HG02678 (cell line): Measurements from ENCODE around the gene SMAD3.
A peak's percentile ranks its signal among the peaks of the same experiment; 100 is the strongest.
"Not testable (repeated sequence)": the region's sequence is repeated elsewhere in the genome, so short reads cannot be mapped to it uniquely, and the experiment has no call there.

Experiments
- ATAC-seq: cut with Tn5 transposase; IDR thresholded peaks from one replicate; pipeline ENCODE4 v1.9.1; 2021; ENCODE audit warnings: mild to moderate bottlenecking, moderate library complexity; ENCODE audit not compliant: unreplicated experiment

Gene SMAD3

DNA sequence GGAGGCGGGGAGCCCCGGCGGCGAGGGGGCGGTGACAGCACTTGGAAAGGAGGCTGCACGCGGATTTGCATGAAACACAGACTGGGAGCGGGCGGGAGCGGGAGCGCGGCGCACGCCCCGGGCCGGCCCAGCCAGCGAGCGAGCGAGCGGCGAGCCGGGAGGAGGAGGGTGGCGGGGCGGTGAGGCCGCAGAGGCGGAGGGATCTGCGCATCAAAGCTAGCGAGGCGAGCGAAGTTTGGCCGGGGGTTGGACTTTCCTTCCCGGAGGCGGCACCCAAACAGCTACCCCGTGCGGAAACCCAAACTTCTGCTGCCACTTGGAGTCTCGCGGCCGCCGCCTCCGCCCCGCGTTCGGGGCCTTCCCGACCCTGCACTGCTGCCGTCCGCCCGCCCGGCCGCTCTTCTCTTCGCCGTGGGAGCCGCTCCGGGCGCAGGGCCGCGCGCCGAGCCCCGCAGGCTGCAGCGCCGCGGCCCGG lies at the start of gene SMAD3:
TSS of gene SMAD3 (plus strand) at position 72 of the 475 bp plus-strand sequence. CDS start 553 bp downstream, outside the sequence.
- peak; percentile 51 for ATAC-seq

DNA sequence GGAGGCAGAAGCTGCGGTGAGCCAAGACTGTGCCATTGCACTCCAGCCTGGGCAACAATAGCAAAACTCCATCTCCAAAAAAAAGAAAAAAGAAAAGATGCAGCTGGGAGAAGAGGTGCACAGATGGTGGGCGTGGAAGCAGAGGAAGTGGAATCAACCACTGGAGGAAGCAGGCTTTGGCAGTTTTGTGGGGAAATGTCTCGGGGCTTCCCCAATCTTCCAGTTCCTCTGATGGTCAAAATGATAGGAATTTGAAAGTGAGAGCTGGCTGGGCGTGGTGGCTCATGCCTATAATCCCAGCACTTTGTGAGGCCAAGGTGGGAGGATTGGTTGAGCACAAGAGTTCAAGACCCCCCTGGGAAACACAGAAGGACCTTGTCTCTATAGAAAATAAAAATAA lies 48.1 kb upstream of the SMAD3 start:
- no peak for ATAC-seq

DNA sequence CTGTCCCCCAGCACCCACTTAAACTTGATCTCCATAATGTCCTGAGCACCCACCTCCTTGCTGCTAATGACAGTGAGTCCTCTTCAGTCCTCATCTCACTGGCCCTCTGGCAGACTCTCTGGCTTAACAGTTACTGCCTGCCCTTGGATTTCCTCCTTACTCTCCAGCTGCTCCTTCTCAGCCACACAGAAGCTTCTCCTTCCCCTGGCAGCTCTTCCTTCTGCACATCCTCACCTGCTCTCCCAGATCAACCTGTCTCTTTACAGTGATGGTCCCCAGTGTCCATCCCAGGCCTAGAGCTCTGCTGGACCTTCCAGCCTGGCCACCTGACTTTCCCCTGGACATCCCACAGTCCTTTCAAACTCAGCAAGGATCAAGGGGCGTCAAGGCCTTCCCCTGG lies 47.4 kb upstream of the SMAD3 start:
- no peak for ATAC-seq

DNA sequence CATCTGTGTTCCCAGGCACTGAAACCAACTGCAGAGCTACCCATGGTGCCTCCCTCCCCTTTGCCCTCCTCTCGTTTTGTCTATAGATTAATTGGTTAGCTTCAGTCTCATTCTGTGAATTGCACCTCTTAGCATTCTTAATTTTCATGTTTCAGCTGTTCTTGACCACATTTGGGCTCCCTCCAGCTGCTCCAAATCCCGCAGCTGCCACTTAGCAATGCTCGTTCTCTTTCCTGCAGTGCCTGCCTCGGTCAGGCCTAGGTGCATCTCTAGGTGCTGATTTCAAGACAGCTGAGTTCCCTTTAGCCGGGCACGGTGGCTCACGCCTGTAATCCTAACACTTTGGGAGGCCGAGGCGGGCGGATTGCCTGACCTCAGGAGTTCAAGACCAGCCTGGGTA lies 47.0 kb upstream of the SMAD3 start:
- no peak for ATAC-seq

DNA sequence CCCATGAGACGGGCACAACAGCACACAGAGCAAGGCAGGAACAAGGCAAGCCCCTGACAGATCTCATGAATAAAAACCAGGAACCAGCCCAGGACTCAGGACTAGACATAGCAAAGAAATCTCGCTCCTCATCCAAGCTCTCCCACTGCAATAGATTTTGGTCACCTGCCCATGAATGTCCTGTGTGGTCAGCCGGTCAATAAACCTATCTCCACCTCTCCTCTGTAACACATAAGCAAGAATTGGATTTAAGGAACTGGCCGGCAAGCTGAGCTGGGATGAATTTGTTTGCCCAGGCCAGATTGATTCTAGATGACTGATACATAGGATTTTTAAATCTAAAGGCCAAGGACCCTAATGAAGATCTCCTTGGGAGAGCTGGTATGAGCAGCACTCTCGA lies 46.3 kb upstream of the SMAD3 start:
- ATAC-seq, result no peak

DNA sequence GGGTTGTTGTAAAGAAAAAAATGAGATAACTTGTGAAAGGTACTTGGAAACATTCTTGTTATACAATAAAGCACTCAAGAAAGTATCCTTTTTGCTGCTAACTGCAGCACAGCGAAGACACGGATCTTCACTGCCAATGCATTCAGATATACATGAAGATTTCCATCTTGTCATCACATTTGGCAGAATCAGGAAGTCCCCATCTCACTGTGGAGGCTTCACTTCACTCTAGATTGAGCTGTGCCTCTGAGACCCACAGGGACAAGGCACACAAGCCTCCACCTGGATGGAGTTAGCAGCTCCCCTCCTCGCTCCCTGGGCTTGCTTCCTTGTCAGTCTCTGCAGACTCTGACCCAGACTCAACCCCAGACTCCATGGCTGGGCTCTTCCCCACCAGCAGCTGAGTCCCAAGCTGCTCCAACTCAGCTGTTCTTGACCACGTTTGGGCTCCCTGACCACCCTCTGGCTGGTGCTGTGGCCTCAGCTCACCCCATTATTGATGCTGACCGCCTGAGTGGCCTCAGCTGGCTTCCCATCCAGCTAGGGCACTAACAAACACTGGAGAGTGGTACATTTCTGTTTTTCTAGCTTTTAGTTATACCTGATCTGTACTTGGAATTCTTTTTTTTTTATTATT lies 45.4 kb upstream of the SMAD3 start:
- ATAC-seq, result no peak

DNA sequence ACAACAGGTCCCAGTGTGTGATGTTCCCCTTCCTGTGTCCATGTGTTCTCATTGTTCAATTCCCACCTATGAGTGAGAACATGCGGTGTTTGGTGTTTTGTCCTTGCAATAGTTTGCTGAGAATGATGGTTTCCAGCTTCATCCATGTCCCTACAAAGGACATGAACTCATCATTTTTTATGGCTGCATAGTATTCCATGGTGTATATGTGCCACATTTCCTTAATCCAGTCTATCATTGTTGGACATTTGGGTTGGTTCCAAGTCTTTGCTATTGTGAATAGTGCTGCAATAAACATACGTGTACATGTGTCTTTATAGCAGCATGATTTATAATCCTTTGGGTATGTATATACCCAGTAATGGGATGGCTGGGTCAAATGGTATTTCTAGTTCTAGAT lies 44.7 kb upstream of the SMAD3 start:
- not testable (repeated sequence) for ATAC-seq

DNA sequence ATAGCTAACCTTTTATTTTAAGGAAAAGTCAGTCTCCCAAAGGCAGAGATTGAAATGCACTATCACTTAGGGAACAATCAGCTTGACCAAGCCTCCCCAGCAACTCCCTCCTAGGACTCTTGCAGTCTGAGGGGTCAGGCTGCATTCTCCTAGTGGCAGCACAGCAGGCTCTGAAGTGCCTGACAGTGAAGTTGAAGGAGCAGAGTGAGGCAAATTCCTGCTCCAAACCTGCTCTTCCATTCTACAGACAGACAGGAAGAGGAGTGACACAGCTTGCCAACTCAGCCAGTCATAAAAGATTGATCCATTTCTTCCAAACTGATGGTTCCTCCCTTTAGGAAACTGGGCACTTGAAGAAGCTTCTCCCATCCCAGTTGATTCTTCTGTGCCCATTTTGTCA lies 43.9 kb upstream of the SMAD3 start:
- no peak for ATAC-seq

DNA sequence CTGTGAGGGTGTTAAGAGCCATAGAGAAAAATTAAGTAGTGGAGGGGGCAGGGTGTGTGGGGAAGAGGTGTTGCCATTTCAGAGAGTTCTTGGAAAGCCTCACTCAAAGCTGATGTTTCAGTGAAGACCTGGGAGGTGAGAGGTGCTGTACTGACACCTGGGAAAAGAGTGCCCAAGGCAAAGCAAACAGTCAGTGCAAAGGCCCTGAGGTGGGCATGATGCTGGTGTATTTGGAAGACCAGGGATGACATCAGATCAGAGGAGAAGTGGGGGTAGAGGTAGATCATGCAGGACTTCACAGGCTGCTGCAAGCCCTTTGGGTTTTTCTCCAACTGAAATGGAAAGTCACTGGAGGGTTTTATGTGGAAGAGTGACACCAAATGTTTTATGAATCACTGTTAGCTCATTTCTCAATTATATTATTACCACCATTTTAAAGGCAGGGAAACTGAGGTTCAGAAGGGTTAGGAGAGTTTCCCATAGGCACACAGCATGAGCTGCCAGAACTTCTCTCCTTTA lies 42.8 kb upstream of the SMAD3 start:
- ATAC-seq, result no peak

DNA sequence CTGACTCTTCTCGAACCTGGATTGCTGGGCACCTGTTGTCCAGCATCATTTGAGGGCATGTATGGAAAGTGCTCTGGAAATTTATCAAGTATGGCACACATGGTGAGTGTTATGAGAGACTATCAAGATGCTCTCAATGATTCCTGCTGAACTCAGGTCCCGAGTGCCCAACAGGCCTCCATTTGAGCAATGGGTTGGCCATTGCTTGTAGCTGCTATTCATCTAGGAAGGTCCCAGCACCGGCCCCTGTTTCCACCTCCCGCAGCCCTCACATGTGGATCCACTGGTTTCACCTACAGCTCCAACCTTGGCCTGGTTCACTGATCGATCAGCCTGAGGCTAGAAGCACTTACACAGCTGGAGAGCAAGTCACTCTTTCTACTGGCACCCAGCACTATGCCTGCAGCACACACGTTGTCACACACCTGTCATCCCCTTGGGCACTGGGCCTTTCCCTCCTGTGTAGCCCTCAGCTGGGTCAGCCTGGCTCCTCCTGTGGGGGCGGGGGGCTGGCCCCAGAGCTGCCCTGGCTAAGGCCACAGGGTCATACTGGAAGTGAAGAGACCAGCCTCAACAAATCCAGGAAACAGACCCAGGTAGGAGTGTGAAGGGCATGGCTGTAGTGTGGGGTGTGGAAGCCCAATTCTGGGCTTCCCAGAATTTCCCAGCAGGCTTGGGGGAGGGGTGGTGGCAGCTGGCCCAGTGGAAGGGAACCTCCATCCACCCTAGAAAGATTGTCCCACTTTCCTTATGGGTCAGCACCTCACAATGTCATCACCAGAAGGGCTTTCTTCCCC lies 41.7 kb upstream of the SMAD3 start:
- no peak for ATAC-seq

DNA sequence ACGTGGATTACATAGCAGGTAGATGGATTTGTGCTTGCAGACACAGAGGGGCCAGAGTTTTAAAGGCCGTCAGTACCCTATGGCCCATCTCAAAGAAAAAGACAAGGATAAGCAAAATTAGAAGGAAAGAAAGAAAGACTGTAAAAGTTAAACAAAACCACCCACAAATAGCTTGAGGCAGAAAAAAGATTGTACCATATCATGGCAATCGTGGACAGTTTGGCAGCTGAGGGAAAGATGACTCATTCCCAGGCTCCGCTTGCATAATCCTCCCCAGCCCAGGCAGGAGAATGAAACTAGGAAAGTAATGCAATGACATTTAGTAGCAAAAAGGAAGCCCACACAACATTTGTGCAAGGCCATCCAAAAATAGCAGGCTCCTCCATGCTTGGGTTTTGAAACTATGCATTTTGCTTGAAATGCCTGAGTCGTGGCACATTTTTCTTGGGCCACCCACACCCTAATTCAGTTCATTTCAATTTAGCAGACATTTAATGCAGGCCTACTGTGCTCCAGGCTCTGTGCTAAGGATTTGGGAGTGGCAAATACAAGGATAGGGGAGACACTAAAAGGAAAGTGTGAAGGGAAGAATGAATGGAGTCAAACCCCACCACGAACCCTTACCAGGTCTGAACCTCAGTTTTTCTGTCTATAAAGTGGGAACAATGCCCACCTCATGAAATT lies 40.9 kb upstream of the SMAD3 start:
- no peak for ATAC-seq

DNA sequence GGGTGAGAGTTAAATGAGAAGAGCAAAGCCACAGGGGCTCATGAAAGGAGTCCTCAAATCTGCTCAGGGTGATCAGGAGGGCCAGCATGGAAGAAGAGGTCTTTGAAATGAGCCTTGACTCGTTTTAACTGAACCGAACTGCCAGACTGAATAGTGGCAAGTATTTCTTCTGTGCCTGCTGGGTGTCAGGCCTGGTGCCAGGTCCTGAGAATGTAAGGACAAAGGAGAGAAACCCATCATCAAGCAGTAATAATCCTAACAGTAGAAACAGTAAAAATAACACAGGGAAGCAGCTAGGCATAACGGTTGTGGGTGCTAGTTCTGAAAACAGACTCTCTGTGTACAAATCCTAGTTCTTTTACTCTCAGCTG lies 40.4 kb upstream of the SMAD3 start:
- no peak for ATAC-seq

DNA sequence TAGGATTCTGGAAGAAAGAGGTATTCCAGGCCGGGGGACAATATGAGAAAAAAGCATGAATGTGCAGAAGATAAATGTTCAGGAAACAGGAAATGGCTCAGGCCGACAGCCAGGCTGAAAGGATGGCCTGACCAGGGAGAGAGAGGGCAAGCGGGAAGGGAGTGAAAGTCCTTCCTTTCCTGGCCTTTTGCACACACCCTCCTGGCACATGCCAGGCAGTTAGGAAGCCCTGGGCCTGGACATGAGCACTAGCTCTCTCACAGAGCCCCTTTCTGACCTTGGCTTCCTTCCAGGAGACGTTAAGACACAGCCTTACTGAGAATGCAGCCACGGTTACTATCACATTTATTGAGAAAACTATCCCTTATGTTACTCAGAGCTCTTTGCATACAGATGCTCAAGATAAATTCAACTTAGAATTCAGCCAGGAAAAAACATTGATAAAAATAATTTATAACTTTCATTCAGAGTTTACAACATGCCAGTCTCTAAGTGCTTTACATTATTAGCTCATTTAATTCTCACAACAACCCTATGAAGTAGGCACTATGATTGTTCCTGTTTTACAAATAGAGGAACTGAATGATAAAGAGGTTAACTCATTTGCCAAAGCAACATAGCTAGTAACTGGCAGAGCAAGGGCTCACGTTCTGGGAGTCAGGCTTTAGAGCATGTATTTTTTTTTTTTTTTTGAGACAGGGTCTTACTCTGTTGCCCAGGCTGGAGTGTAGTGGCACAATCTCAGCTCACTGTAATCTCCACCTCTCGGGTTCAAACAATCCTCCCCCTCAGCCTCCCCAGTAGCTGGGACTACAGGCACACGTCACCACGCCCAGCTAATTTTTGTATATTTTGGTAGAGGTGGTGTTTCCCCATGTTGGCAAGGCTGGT lies 39.4 kb upstream of the SMAD3 start:
- ATAC-seq, result no peak

DNA sequence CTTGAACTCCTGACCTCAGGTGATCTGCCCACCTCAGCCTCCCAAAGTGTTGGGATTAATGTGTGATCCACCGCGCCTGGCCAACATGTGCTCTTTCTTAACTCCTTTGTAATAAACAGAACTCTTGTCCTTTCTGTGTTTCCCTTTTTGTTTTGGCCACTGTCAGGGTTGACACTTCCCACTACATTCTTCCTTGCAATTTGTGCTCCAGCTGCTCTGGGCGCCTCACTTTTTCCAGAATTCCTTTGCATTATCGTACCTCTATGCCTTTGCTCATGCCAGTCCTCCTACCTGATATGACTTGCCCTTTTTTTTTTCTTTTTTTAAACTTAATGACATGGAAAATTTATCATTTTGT lies 38.8 kb upstream of the SMAD3 start:
- no peak for ATAC-seq

DNA sequence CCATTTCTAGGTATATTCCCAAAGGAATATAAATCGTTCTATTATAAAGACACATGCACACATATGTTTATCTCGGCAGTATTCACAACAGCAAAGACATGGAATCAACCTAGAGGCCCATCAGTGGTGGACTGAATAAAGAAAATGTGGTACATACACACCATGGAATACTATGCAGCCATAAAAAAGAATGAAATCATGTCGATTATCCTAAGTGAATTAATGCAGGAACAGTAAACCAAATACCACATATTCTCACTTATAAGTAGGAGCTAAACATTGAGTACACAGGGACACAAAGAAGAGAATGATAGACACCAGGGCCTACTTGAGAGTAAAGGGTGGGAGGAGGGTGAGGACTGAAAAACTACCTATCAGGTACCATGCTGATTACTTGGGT lies 37.0 kb upstream of the SMAD3 start:
- ATAC-seq, result not testable (repeated sequence)

DNA sequence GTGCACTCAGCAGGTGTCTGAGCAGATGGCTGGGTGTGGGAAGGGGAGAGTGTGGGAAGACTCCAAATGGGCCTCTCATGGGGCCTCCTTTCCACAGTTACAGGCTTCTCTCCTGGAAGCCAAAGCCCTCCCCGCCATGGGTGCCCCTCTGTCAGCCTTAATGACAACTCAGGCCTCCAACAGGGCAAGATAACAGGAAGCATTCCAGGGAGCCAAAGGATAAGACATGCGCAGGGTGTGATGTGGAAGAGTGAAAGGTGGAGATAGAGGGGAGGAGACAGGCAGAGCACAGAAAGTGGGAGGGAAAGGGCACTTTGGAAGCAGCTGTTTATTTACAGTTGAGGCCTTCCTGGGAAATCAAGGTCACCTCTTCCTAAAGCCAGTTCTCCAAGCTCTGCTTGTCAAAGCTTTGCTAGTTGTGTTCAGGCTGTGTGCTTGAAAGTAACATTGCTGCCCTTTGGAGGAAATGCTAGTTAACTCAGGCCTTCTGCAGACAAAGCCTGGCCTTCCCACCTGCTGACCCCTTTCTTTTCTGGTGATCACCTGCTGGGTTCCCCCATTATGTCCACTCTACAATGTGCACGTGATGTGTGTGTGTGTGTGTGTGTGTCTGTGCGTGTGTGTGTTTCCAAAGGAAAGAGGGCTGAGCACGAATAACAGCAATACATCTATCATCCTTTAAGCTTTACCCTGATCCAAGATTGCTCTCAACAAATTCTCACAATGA lies 35.2 kb upstream of the SMAD3 start:
- no peak for ATAC-seq

DNA sequence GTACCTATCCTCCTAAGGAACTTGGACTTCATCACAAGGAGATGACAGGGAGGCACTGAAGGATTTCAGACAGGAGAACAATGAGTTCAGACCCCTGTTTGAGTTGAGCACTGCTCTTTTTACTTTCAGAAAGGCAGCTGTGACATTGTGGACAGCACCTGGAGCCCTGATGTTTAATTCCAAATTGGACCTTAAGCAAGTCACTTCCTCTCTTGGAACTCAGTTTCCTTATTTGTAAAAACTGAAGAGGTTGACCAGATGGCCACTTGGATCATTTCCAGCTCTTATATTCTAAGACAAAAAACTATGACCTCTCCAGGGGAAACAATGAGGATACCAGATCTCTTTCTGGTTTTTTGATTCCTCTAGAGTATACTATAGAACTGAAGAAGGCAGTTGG lies 34.1 kb upstream of the SMAD3 start:
- ATAC-seq, result no peak

DNA sequence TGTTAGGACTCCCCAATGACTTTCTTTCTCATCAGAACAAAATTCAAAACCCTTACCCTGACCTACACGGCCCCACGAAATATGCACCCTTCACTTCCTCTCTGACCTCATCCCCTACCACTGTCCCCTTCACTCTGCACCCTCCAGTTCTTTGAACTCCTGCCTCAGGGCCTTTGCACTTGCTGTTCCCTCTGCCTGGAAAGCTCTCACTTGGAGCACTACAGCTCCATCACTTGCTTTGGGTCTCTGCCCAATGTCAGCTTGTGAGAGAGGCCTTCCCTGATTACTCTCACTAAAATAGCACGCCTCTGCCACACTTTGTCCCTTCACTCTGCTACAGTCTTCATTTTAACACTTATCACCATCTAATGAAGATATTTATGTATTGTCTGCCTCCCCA lies 32.8 kb upstream of the SMAD3 start:
- no peak for ATAC-seq

DNA sequence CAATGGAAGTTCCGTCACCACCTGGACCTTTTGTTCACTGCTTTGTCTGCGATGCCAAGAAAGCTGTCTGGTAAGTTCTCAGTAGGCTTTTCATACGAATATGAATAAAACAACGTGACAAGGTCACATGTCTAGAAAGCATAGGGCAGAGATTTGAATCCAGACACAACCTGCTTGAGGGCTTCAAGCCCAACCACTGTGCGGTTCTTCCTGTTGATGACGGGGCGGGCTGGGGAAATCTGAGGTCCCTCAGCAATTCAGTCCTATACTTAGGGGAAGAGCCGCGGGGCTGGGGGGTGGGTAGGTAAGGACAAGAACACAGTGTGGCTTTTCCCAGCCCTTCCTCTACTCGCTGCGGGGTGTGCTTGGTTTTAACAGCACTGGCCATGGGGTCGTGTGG lies 32.4 kb upstream of the SMAD3 start:
- ATAC-seq, result no peak

DNA sequence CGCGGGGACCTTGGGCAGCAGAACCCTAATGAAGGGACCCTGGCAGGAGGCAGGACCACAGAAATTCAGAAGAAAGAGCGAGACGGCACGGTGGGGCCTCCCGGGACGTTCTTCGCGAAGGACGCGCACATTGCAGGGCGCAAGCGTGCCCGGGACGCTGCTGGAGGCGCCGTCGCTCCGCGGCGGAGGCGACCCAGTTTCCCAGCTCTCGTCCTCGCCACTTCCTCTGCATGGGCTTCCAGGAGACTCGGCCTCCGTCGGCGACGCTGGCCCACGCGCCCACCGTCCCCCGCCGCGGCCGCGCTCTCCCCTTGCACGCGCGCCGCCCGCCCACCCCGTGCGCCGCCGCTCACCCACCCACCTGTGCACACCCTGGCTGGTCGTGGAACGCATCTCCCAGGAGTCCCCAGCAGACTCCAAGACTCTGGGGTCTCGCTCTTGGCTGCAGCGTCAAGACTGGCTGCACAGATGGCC lies 31.8 kb upstream of the SMAD3 start:
- ATAC-seq, result no peak
